HG03571 (cell line): Measurements from ENCODE around the gene RPS19.

ENCODE experiments used
- ATAC-seq: cut with Tn5 transposase; IDR thresholded peaks from one replicate; pipeline ENCODE4 v1.9.1; 2021; ENCODE audit not compliant: unreplicated experiment

RPS19 gene

GRCh38 chr19:41897181-41897580, 37.1 kb downstream of the RPS19 start:
- ATAC-seq, result no peak

- no peak for ATAC-seq
These were observed 37.8 kb downstream of the RPS19 start for GRCh38 chr19:41897820-41898219.

- no peak for ATAC-seq
These were observed 38.2 kb downstream of the RPS19 start for GRCh38 chr19:41898235-41898634.

- ATAC-seq, result no peak
These were observed 41.8 kb downstream of the RPS19 start for GRCh38 chr19:41901707-41902360.

GRCh38 chr19:41902594-41902993, 42.5 kb downstream of the RPS19 start:
- no peak for ATAC-seq

- ATAC-seq, result no peak
These were observed 43.3 kb downstream of the RPS19 start for GRCh38 chr19:41903193-41903953.

GRCh38 chr19:41904118-41904870, 44.2 kb downstream of the RPS19 start:
- ATAC-seq, result no peak

- no peak for ATAC-seq
These were observed 45.4 kb downstream of the RPS19 start for GRCh38 chr19:41905273-41906002.

GRCh38 chr19:41906271-41906670, 46.2 kb downstream of the RPS19 start:
- ATAC-seq, result no peak

- ATAC-seq, result no peak
These were observed 47.0 kb downstream of the RPS19 start for GRCh38 chr19:41906916-41907680.

GRCh38 chr19:41907994-41908615, 48.0 kb downstream of the RPS19 start:
- no peak for ATAC-seq

GRCh38 chr19:41908724-41909464, 48.8 kb downstream of the RPS19 start:
- ATAC-seq, result no peak

- no peak for ATAC-seq
These were observed 49.7 kb downstream of the RPS19 start for GRCh38 chr19:41909706-41910105.

GRCh38 chr19:41910240-41910991, 50.4 kb downstream of the RPS19 start:
- ATAC-seq, result no peak

GRCh38 chr19:41910992-41911888, 51.2 kb downstream of the RPS19 start:
- ATAC-seq, result no peak

- ATAC-seq, result no peak
These were observed 52.1 kb downstream of the RPS19 start for GRCh38 chr19:41911889-41912731.
